ENCODE data around the gene RNU5B-1.

The RNU5B-1 gene

DNA sequence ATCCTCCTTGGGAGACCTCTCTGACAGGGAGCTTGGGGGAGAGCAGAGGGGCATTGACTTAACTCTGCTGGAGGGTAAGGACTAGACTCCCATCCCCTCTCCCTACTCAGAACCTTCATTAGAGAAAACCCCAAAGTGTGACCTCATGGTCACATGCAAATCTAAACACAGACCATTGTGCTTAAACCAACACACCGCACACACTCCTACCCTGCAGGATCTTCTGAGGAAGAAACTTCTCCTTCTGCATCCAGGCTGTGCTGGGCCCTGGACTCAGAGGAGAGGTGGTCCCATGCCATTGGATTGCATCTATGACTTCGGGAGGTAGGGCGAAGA lies 17.0 kb upstream of the RNU5B-1 start:
- DNase-seq (ENCODE audit: low spot score) (no peak), FAIRE-seq (no peak)

DNA sequence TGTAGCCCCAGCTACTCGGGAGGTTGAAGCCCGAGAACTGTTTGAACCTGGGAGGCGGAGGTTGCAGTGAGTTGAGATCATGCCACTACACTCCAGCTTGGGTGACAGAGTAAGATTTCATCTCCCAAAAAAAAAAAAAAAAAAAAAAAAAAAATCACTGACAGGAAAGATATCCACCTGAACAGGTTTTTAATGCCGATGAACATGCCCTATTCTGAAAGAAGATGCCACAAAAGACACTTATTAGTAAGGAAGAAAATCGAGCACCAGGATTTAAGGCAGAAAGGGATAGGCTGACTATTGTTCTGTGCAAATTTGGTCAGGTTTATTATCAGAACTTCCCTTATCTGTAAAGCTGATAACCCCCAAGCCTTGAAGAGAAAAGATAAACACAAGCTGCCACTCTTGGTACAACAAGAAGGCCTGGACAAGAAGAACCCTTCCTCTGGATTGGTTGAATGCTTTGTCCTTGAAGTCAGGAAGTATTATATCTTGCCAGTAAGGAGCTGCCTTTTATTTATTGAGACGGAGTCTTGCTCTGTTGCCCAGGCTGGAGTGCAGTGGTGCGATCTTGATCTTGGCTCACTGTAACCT lies 15.1 kb upstream of the RNU5B-1 start:
- DNase-seq (ENCODE audit: low spot score) (no peak), FAIRE-seq (no peak)

DNA sequence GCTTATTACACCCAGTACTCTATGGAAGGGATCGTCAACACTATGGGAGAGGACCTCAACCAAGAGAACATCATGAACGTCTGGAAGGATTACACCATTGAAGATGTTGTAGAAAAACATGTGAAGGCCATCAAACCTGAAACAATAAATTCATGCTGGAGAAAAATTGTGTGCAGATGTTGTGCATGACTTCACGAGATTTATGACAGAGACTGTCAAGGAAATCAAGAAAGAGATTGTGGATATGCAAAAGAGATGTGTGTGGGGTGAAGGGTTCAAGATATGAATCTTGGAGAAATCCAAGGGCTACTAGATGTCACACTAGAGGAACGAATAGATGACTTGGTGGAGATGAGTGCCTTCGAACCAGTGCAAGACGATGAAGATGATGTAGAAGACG lies 14.2 kb upstream of the RNU5B-1 start:
- FAIRE-seq (no peak), DNase-seq (ENCODE audit: low spot score) (no peak)

DNA sequence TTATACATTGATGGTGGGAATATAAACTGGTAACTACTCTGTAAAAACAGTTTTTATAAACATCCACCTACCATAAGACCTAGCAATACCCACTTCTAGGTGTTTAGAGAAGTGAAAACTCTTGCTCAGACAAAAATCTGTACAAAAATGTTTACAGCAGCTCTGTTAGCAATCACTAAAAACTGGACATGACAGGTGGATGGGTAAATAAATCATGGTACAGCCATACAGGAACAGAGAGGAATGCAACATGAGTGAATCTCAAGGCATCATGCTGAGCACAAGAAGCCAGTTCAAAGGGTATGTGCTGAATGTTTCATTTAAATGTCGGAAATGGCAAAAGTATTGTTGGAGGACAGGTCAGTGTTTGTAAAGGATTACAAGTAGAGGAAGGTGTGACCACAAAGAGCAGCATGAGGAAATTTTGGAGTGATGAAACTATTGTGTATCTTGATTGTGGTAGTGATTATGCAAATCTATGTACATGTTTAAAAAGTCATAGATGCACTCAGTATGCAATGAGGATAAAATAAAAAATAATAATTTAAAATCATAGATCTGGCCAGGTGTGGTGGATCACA lies 11.4 kb upstream of the RNU5B-1 start:
- DNase-seq (ENCODE audit: low spot score) (no peak), FAIRE-seq (no peak)

DNA sequence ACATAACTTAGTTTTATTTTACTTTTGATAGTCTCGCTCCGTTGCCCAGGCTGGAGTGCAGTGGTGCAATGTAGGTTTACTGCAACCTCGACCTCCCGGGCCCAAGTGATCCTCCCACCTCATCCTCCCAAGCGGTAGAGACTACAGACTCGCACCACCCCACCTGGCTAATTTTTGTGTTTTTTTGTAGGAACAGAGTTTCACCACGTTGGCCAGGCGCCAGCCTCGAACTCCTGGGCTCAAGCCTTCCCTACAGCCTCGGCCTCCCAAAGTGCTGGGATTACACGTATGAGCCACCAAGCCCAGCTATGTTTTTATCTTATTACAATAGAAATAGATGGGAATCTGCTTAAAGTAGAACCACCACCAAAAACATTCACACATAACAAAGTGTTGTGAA lies 5.7 kb upstream of the RNU5B-1 start:
- DNase-seq (ENCODE audit: low spot score) (no peak), FAIRE-seq (no peak)

DNA sequence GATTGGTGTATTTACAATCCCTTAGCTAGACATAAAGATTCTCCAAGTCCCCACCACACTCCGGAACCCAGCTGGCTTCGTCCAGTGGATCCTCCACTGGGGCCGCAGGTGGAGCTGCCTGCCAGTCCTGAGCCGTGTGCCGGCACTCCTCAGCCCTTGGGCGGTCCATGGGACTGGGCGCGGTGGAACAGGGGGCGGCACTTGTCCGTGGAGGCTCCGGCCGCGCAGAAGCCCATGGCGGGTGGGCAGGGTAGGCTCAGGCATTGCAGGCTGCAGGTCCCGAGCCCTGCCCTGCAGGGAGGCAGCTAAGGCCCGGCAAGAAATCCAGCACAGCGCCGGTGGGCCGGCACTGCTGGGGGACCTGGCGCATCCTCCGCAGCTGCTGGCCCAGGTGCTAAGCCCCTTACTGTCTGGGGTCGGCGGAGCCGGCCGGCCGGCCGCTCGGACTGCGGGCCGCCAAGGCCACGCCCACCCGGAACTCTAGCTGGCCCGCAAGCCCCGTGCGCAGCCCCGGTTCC lies 3.5 kb upstream of the RNU5B-1 start:
- no peak for DNase-seq (ENCODE audit: low spot score)
- FAIRE-seq = no peak

DNA sequence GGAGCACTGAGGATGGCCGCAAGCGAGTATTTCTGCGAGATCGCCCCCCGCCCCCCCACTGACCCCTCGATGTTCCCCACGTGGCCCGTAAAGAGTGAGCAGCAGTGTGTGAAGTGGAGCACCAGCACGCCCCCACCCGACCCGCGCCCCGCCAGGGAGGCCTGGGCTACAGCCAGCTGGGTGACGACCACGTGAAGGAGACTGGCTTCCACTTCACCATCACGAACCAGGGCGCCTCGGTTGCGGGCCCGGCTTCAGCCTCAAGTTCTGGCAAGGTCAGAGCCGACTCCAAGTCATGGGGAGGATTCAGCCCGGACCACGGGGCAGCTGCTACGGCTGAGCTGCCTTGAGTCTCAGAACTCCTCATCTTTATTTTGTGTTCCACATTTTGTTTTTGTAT lies 2.4 kb upstream of the RNU5B-1 start:
- FAIRE-seq = no peak
- no peak for DNase-seq (ENCODE audit: low spot score)

DNA sequence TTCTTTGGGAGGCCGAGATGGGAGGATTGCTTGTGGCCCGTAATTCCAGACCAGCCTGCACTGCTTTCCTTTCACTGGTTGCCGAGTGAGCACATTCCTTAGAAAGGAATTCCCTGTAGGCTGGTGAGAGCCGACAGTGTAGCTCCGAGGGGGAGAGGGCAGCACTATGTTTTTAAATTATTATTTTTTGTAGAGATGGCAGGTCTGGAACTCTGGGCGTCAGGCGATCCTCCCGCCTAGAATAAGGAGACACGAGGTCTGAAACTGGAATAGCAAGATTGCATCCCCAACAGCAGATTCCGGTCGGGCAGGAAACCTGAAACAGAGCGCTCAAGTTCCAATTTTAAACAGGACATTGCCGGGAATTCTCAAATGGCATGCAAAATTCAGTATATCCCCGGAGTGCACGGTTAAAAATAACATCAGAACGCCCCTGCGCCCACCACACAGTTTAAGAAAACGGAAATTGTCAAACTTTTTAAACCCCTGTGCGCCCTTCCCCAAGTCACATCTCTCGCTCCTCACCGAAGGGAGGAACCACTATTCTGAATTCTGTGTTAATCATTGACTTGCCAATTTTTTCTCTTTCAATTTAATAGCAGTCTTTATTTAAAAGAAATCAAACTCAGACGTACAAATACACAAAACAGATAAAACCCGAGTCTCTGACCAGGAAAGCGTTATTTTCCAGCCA lies 643 bp upstream of the RNU5B-1 start:
- DNase-seq (ENCODE audit: low spot score) (peak; percentile 72), FAIRE-seq (no peak)

DNA sequence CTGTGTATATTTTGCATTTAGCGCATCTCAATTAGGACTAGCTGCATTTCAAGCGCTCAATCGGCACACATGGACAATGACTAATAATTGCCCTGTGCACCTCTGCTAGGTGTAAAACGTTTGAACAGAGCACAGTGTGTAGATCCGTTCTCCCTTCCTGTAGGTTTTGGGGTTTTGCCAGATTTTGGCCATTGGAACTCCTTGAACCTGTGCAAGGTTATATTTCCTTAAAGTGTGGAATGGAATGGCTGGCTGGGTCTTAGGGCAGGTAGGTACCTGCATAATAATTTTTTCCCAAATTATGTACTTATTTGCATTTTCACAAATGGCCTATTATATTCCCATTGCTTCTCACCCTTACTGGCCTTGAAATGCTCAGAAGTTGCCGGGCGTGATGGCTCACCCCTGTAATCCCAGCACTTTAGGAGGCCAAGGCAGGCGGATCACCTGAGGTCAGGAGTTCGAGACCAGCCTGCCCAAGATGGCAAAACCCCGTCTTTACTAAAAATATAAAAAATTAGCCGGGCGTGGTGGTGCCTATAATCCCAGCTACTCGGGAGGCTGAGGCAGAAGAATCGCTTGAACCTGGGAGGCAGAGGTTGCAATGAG lies 777 bp downstream of the RNU5B-1 start:
- FAIRE-seq (peak; percentile 69), DNase-seq (ENCODE audit: low spot score) (peak; percentile 62)

DNA sequence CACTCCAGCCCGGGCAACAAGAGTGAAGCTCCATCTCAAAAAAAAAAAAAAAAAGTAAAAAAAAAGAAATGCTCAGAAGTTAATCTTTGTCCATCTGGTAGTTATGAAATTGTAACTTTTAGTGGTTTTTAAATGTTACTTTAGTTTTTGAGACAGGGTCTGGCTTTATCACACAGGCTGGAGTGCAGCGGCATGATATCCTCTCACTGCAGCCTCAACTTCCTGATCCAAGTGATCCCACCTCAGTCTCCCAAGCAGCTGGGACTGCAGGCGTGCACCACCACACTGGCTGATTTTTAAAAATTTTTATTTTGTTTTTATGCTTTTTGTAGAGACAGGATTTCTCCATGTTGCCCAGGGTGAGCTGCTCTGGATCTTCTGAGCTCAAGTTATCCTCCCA lies 1.3 kb downstream of the RNU5B-1 start:
- DNase-seq (ENCODE audit: low spot score) = no peak

DNA sequence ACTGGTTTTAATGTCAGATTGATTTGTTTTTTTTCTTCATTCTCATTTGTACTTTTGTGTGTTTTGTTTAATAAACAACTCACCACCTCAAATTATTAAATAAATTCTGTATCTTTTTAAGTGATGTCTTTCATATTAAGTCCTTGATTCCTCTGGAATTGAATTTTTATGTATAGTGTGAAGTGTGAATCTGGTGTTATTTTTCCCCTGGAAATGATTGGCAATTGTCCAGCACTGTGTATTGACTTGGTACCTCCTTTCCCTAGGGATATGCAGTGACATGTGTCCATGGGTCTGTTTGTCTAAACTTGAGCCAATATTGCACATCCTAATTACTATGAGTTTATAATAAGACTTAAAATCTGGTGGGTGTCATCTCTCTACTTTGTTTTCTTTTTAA lies 2.1 kb downstream of the RNU5B-1 start:
- FAIRE-seq (no peak), DNase-seq (ENCODE audit: low spot score) (no peak)

More for the DNA sequence above, 1.3 kb downstream of the RNU5B-1 start:
- FAIRE-seq = no peak

DNA sequence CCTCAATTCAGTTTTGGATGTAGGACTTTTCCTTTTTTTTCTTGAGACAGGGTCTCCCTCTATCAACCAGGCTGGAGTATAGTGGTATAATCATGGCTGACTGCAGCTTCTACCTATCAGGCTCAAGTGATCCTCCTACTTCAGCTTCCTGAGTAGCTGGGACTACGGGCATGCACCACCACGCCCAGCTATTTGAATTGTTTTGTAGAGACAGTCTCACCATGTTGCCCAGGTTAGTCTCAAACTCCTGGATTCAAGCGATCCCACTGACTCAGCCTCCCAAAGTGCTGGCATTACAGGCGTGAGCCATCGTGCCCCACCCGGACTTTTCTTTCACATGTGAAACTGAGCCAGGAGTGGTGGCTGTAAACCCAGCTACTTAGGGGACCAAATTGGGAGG lies 3.5 kb downstream of the RNU5B-1 start:
- DNase-seq (ENCODE audit: low spot score) (no peak), FAIRE-seq (no peak)

DNA sequence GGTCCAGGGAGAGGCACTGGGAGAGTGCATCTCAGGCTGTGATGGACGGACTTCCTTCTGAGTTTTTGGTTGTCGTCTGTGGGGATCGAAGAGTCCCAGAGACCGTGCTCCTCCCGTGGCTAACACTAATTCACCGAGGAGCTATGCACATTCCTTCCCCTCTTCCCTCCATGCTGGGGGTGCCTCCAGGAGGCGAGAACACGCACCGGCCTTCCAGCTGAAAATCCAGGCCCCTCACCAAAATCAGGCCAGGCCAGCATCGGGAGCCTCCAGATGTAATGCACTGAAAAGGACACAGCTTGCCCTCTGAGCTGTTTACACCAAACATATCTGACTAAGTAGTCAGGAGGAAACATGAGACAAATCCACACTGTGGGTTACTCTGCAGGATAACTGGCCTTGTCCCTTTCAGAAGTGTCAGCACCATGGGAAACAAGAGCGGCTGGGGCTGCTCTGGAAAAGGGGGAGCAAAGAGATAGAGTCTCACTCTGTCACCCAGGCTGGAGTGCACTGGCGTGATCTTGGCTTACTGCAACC lies 5.5 kb downstream of the RNU5B-1 start:
- DNase-seq (ENCODE audit: low spot score) (no peak), FAIRE-seq (no peak)

DNA sequence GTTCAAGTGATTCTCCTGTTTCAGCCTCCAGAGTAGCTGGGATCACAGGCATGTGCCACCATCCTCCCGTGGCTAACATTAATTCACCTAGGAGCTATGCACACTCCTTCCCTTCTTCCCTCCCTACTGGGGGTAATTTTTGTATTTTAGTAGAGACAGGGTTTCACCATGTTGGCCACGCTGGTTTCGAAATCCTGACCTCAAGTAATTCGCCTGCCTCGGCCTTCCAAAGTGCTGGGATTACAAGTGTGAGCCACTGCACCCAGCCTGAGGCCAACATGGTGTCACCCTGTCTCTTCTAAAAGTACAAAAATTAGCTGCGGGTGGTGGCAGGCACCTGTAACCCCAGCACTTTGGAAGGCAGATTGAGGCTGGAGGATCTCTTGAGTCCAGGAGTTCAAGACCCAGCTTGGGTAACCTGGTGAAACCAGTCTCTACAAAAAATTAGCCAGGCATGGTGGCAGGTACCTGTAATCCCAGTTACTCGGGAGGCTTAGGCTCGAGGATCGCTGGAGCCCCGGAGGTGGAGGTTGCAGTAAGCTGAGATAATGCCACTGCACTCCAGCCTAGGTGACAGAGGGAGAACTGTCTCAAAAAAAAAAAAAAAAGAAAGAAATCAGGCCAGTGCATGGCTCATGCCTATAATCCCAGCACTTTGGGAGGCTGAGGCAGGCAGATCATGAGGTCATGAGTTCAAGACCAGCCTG lies 6.1 kb downstream of the RNU5B-1 start:
- no peak for FAIRE-seq

DNA sequence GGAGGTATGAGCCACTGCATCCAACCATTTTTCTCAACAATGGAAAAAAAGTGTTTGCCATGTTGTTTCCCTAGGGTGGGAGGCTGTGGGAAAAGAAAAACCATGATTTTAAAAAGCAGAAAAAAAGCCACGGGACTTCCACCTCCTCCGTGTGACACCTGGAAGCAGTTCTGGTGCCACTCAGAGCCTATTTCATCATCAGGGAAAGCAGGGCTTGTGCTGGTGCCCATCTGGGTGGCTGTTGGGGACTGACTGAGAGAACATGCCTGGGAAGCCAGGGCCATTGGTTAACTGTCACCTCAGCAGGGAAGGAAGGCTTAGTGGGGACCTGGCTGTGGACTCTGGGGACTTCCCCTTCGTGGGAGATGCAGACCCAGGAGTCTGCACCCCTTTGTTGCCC lies 7.3 kb downstream of the RNU5B-1 start:
- no peak for FAIRE-seq
- peak; percentile 6 for DNase-seq (ENCODE audit: low spot score)

More for the DNA sequence above, 6.1 kb downstream of the RNU5B-1 start:
- DNase-seq (ENCODE audit: low spot score) = no peak

DNA sequence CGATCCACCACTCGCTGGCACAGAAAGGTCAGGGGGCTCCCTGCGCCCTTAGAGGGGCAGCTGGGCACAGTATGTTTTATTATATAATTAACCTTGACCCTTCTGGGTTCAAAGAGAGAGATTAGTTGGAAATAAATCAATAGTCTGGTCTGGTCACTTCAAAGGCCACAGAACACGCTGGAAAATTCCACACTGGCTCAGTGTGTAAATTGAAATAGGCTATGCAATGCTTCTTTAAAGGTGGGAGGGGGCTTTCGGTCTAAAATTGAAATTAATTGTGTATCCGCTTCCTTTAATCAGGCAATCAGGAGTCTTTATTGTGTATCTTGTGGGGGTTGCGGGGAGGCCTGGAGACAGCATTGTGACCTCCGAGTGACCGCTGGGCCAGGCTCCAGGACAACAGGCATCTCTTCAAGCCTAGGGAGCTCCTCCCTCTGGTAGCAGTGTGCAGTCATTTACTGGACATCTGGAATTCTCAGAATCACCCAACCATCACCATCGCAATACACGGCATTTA lies 8.0 kb downstream of the RNU5B-1 start:
- no peak for FAIRE-seq

DNA sequence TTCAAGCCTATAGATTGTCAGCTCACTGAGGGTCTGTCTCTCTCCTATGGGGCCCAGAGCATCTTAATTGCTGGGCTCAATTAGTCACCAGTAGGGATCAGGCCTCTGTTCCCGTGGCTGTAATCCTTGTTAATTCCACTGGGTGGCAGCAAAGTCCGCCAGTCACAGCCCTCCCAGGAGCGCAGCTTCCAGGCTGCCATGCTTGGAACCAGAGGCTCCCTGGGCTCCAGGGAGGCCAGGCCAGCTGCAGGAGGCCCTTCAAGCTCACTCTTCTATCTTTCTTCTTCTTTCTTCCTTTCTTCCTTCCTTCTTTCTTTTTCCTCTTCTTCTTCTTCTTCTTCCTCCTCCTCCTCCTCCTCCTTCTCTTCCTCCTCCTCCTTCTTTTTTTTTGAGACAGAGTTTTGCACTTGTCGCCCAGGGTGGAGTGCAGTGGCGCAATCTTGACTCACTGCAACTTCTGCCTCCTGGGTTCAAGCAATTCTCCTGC lies 14.4 kb downstream of the RNU5B-1 start:
- FAIRE-seq (peak; percentile 58), DNase-seq (ENCODE audit: low spot score) (peak; percentile 91)

More for the DNA sequence above, 8.0 kb downstream of the RNU5B-1 start:
- no peak for DNase-seq (ENCODE audit: low spot score)

DNA sequence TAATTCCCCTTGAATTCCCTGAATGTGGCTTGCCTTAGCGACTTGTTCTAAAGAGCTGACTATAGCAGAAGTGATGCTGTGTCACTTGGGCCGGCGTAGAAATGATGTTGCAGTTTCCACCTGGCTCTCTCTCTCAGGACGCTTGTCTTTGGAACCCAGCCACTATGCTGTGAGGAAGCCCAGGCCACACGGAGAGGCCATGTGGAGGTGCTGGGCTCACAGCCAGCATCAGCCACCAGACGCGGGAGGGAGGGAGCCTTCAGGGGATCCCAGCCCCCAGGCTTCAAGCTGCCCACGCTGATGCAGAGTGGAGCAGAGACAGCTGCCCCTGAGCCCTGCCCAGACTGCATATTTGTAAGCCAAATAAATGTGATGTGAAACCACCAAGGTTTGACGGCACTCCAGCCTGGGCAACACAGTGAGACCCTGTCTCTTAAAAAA lies 18.6 kb downstream of the RNU5B-1 start:
- FAIRE-seq = peak; percentile 55
- DNase-seq (ENCODE audit: low spot score) = peak; percentile 83

DNA sequence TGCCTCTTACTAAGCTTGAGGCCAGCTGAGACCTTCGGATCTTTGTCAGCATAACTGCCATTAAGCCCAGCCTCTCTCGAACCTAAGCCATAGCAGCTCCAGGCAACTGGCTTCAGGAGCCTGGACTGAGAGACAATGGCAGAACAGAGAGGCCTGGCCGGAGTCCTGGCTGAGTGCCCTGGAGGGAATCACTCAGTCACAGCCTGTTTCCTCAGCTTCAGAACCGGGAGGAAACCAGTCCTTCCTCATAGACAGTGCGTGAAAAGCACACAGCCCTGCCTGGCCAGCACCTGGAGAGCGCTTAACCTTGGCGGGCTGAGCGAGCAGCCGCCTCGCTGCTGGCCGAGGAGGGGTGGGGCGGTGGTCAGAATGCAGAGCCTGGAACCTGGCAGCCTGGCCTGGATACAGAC lies 21.6 kb downstream of the RNU5B-1 start:
- DNase-seq (ENCODE audit: low spot score) = no peak
- FAIRE-seq = no peak

DNA sequence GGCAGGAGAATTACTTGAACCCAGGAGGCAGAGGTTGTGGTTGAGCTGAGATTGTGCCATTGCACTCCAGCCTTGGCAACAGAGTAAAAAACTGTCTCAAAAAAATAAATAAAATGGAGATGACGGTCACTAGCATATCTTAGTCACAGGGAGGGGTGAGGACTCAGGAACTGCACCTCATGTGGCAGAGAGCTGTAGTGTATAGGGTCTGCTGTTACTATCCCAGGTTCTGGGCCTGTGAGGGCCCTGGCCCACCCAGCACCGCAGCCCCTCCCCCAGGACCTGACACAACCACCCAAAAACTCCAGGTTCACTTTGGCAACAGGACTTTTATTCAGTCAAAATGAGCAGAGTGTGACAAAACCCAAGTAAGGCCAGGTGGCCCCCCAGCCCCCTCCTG lies 22.3 kb downstream of the RNU5B-1 start:
- FAIRE-seq = no peak

More for the DNA sequence above, 22.3 kb downstream of the RNU5B-1 start:
- no peak for DNase-seq (ENCODE audit: low spot score)

All from urothelium cell line (cell line).